ENCODE measurements around the gene ELANE. TPM values are rescaled to one million over a fixed set of nuclear protein-coding genes. Genes with fewer than 3 reads are reported as not detected.

The ELANE gene
- total RNA-seq, 4 donors from 2014 or later = 2.4 to 2.8 TPM; not detected in 2

GRCh38 chr19:899336-900042 lies 47.4 kb downstream of the ELANE start:
- no peak for TF ChIP-seq CTCF (IDR thresholded peaks at IDR 0.05; ENCODE audit: low read depth)

DNA sequence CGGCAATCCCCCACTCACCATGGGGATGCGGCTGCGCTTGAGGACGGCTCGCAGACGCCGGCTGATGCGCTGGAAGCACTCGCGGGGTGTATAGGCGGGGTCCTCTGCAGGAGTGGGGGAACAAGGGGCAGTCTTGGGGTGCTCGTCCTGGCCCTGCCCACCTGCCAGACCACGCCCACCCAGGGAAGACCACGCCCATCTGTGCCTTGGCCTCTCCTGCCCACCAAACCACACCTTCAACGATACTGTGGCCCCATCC lies 47.9 kb downstream of the ELANE start:
- TF ChIP-seq CTCF (IDR thresholded peaks at IDR 0.05; ENCODE audit: low read depth) = no peak

- TF ChIP-seq CTCF (IDR thresholded peaks at IDR 0.05; ENCODE audit: low read depth) = no peak
These were observed 48.4 kb downstream of the ELANE start for GRCh38 chr19:900302-901111.

- no peak for TF ChIP-seq CTCF (IDR thresholded peaks at IDR 0.05; ENCODE audit: low read depth)
These were observed 49.4 kb downstream of the ELANE start for GRCh38 chr19:901216-902092.

DNA sequence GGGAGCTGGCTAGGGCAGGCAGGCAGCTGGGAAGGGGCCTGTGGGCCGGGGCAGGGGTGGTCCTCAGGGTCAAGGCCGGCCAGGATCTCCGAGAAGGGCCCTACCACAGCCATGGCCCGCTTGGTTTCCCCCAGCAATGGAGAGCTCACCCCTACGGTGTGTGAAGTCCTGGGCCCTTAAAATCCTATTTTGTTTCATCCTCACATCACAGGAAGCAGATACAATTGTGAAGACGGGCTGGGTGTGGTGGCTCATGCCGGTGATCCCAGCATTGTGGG lies 49.9 kb downstream of the ELANE start:
- TF ChIP-seq CTCF (IDR thresholded peaks at IDR 0.05; ENCODE audit: low read depth) = no peak

DNA sequence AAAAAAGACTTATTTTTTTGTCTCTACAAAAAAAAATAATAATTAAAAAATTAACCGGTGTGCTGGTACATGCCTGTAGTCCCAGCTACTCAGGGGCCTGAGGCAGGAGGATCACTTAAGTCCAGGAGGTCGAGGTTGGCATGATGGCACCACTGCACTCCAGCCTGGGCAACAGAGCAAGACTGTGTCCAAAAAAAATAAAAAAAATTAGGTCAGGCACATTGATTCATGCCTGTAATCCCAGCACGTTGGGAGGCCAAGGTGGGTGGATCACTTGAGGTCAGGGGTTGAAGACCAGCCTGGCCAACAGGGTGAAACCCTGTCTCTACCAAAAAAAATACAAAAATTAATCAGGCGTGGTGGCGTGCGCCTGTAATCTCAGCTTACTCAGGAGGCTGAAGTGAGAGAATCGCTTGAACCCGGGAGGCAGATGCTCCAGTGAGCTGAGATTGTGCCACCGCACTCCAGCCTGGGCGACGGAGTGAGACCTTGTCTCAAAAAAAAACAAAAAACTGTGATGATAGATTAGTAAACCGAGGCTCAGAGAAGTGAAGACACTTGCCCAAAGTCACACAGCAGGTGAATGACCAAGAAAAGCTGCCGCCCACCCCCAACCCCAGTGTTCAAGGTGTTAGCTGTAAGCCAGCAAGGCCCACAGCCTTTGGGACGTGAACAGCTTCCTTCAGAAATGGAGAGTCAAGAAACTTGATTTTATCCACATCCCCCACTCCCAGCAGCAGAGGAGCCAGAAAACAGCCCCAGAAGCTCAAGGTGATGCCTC lies 50.5 kb downstream of the ELANE start:
- TF ChIP-seq CTCF (IDR thresholded peaks at IDR 0.05; ENCODE audit: low read depth) = no peak
